Measurements from ENCODE around the gene PLA2R1. TPM values are rescaled to one million over a fixed set of nuclear protein-coding genes. Genes with fewer than 3 reads are reported as not detected.

The PLA2R1 gene
- total RNA-seq, 1 experiment from 2014 or later: 2.3 TPM

GRCh38 chr2:159942146-159942545, 120.3 kb downstream of the PLA2R1 start:
- H3K9me3 ChIP-seq (replicated peaks): no peaks in the 10 kb centered on the region
- peaks cover 14% of the 10 kb centered on the region for H3K4me1 ChIP-seq (replicated peaks)
- H3K27me3 ChIP-seq (replicated peaks): no peaks in the 10 kb centered on the region
- no peak overlapping the region for H3K27ac ChIP-seq
- DNase-seq (ENCODE audit: low read depth in 1 of 2, low spot score in 2 of 2): no peak
- no peak overlapping the region for H3K4me3 ChIP-seq
- H3K36me3 ChIP-seq: no peaks in the 10 kb centered on the region

- DNase-seq (ENCODE audit: low read depth in 1 of 2, low spot score in 2 of 2): no peak
Measured at GRCh38 chr2:159941729-159942128, 120.7 kb downstream of the PLA2R1 start.

GRCh38 chr2:159939946-159940345, 122.5 kb downstream of the PLA2R1 start:
- no peaks in the 10 kb centered on the region for H3K4me1 ChIP-seq (replicated peaks)
- H3K36me3 ChIP-seq: no peaks in the 10 kb centered on the region
- H3K4me3 ChIP-seq: no peak overlapping the region
- no peak overlapping the region for H3K27ac ChIP-seq
- no peaks in the 10 kb centered on the region for H3K27me3 ChIP-seq (replicated peaks)
- no peaks in the 10 kb centered on the region for H3K9me3 ChIP-seq (replicated peaks)
- DNase-seq (ENCODE audit: low read depth in 1 of 2, low spot score in 2 of 2): no peak

More at GRCh38 chr2:159941729-159942128, 120.7 kb downstream of the PLA2R1 start:
- Histone ChIP-seq H3K4me3 (no peak overlapping the region), H3K27ac (no peak overlapping the region), H3K4me1 (replicated peaks) (peaks cover 9% of the 10 kb centered on the region), H3K9me3 (replicated peaks) (no peaks in the 10 kb centered on the region), H3K36me3 (no peaks in the 10 kb centered on the region), H3K27me3 (replicated peaks) (no peaks in the 10 kb centered on the region)

- Histone ChIP-seq H3K27ac (no peak overlapping the region), H3K27me3 (replicated peaks) (no peaks in the 10 kb centered on the region), H3K4me3 (no peak overlapping the region), H3K36me3 (no peaks in the 10 kb centered on the region), H3K9me3 (replicated peaks) (no peaks in the 10 kb centered on the region), H3K4me1 (replicated peaks) (no peaks in the 10 kb centered on the region)
- DNase-seq (ENCODE audit: low read depth in 1 of 2, low spot score in 2 of 2): no peak
Measured at GRCh38 chr2:159938395-159938794, 124.0 kb downstream of the PLA2R1 start.

- Histone ChIP-seq H3K27ac (no peak overlapping the region), H3K4me3 (no peak overlapping the region), H3K27me3 (replicated peaks) (no peaks in the 10 kb centered on the region), H3K4me1 (replicated peaks) (no peaks in the 10 kb centered on the region), H3K9me3 (replicated peaks) (no peaks in the 10 kb centered on the region), H3K36me3 (no peaks in the 10 kb centered on the region)
- no peak for DNase-seq (ENCODE audit: low read depth in 1 of 2, low spot score in 2 of 2)
Measured at GRCh38 chr2:159936471-159936870, 125.9 kb downstream of the PLA2R1 start.

GRCh38 chr2:159933727-159934049, 128.7 kb downstream of the PLA2R1 start:
- Histone ChIP-seq H3K36me3 (no peaks in the 10 kb centered on the region), H3K9me3 (replicated peaks) (no peaks in the 10 kb centered on the region), H3K4me3 (no peak overlapping the region), H3K4me1 (replicated peaks) (no peaks in the 10 kb centered on the region), H3K27ac (no peak overlapping the region), H3K27me3 (replicated peaks) (no peaks in the 10 kb centered on the region)
- no peak for DNase-seq (ENCODE audit: low read depth in 1 of 2, low spot score in 2 of 2)

GRCh38 chr2:159933040-159933726, 129.2 kb downstream of the PLA2R1 start:
- Histone ChIP-seq H3K36me3 (no peaks in the 10 kb centered on the region), H3K4me1 (replicated peaks) (no peaks in the 10 kb centered on the region), H3K9me3 (replicated peaks) (no peaks in the 10 kb centered on the region), H3K4me3 (no peak overlapping the region), H3K27ac (no peak overlapping the region), H3K27me3 (replicated peaks) (no peaks in the 10 kb centered on the region)
- DNase-seq (ENCODE audit: low read depth in 1 of 2, low spot score in 2 of 2): no peak

GRCh38 chr2:159926695-159927094, 135.7 kb downstream of the PLA2R1 start:
- H3K27me3 ChIP-seq (replicated peaks): no peaks in the 10 kb centered on the region; the same call in 1 of the 2 replicates
- no peak for DNase-seq (ENCODE audit: low read depth in 1 of 2, low spot score in 2 of 2)
- no peak overlapping the region for H3K4me3 ChIP-seq
- no peak overlapping the region for H3K27ac ChIP-seq
- no peaks in the 10 kb centered on the region for H3K36me3 ChIP-seq
- no peaks in the 10 kb centered on the region for H3K9me3 ChIP-seq (replicated peaks)
- no peaks in the 10 kb centered on the region for H3K4me1 ChIP-seq (replicated peaks)

GRCh38 chr2:159925975-159926374, 136.4 kb downstream of the PLA2R1 start:
- no peaks in the 10 kb centered on the region for H3K36me3 ChIP-seq
- no peak overlapping the region for H3K4me3 ChIP-seq
- no peak for DNase-seq (ENCODE audit: low read depth in 1 of 2, low spot score in 2 of 2)
- no peaks in the 10 kb centered on the region for H3K4me1 ChIP-seq (replicated peaks)
- H3K9me3 ChIP-seq (replicated peaks): no peaks in the 10 kb centered on the region
- no peak overlapping the region for H3K27ac ChIP-seq
- no peaks in the 10 kb centered on the region; the same call in 1 of the 2 replicates for H3K27me3 ChIP-seq (replicated peaks)

- H3K4me3 ChIP-seq: no peak overlapping the region
- no peak overlapping the region for H3K27ac ChIP-seq
- H3K27me3 ChIP-seq (replicated peaks): no peaks in the 10 kb centered on the region; the same call in 1 of the 2 replicates
- no peaks in the 10 kb centered on the region for H3K4me1 ChIP-seq (replicated peaks)
- H3K36me3 ChIP-seq: no peaks in the 10 kb centered on the region
- DNase-seq (ENCODE audit: low read depth in 1 of 2, low spot score in 2 of 2): no peak
- H3K9me3 ChIP-seq (replicated peaks): no peaks in the 10 kb centered on the region
Measured at GRCh38 chr2:159922563-159922962, 139.9 kb downstream of the PLA2R1 start.

- no peak overlapping the region for H3K4me3 ChIP-seq
- H3K27me3 ChIP-seq (replicated peaks): no peaks in the 10 kb centered on the region; the same call in 1 of the 2 replicates
- H3K36me3 ChIP-seq: no peaks in the 10 kb centered on the region
- no peak overlapping the region for H3K27ac ChIP-seq
- no peaks in the 10 kb centered on the region for H3K4me1 ChIP-seq (replicated peaks)
- no peak for DNase-seq (ENCODE audit: low read depth in 1 of 2, low spot score in 2 of 2)
- no peaks in the 10 kb centered on the region for H3K9me3 ChIP-seq (replicated peaks)
Measured at GRCh38 chr2:159921752-159922404, 140.5 kb downstream of the PLA2R1 start.

- DNase-seq (ENCODE audit: low read depth in 1 of 2, low spot score in 2 of 2): no peak
- H3K4me1 ChIP-seq (replicated peaks): no peaks in the 10 kb centered on the region
- H3K4me3 ChIP-seq: no peak overlapping the region
- H3K9me3 ChIP-seq (replicated peaks): no peaks in the 10 kb centered on the region
- H3K27me3 ChIP-seq (replicated peaks): no peaks in the 10 kb centered on the region
- H3K36me3 ChIP-seq: no peaks in the 10 kb centered on the region
- no peak overlapping the region for H3K27ac ChIP-seq
Measured at GRCh38 chr2:159916511-159916910, 145.9 kb downstream of the PLA2R1 start.

- Histone ChIP-seq H3K27ac (no peak overlapping the region), H3K4me3 (no peak overlapping the region), H3K36me3 (no peaks in the 10 kb centered on the region), H3K27me3 (replicated peaks) (no peaks in the 10 kb centered on the region; the same call in 1 of the 2 replicates), H3K9me3 (replicated peaks) (no peaks in the 10 kb centered on the region), H3K4me1 (replicated peaks) (no peaks in the 10 kb centered on the region)
- no peak for DNase-seq (ENCODE audit: low read depth in 1 of 2, low spot score in 2 of 2)
Measured at GRCh38 chr2:159913900-159914299, 148.5 kb downstream of the PLA2R1 start.

GRCh38 chr2:159912580-159912979, 149.8 kb downstream of the PLA2R1 start:
- Histone ChIP-seq H3K36me3 (no peaks in the 10 kb centered on the region), H3K4me3 (no peak overlapping the region), H3K27ac (no peak overlapping the region), H3K27me3 (replicated peaks) (no peaks in the 10 kb centered on the region; the same call in 1 of the 2 replicates), H3K4me1 (replicated peaks) (no peaks in the 10 kb centered on the region), H3K9me3 (replicated peaks) (no peaks in the 10 kb centered on the region)
- DNase-seq (ENCODE audit: low read depth in 1 of 2, low spot score in 2 of 2): no peak
